SK-N-SH (cell line): Measurements from ENCODE around the gene CDKN2D. TPM values are rescaled to one million over a fixed set of nuclear protein-coding genes. Genes with fewer than 3 reads are reported as not detected.

Experiments
- CTCF ChIA-PET: fragments of 300-600, 350-600 bp; formaldehyde crosslinking; extraction: SDS; loops from one replicate; lab custom pipeline; 2021; lab: Yijun Ruan, JAX
- POLR2A ChIA-PET: fragments of 350-600 bp; sonication (Branson Sonifier 250); formaldehyde crosslinking; extraction: SDS; loops from one replicate; lab custom pipeline; 2020; ENCODE audit warnings: antibody characterized with exemption, inconsistent platforms; lab: Yijun Ruan, JAX
- DNase-seq: peaks from one replicate; pipeline ENCODE4 v3.0.0; 2012
- H2AFZ ChIP-seq: fragments of 200-600 bp; sonication (generic); 2 replicates; pipeline ENCODE4 v1.8.1; 2016; ENCODE audit warnings: antibody characterized with exemption, mild to moderate bottlenecking, low read depth
- H3F3A ChIP-seq: fragments of 200-600 bp; sonication (generic); replicated peaks from 2 replicates; pipeline ENCODE3; 2016; ENCODE audit warnings: antibody characterized with exemption, mild to moderate bottlenecking; ENCODE audit not compliant: insufficient read depth
- H3K27ac ChIP-seq, 2 experiments: fragments of 200-500 bp in 1 of 2; fragments of 200-600 bp in 1 of 2; sonication (Bioruptor generic) in 1 of 2; sonication (generic), shearing (Covaris generic) in 1 of 2; 2 replicates each; pipeline versions ENCODE4 v1.5.1 to v1.6.1; 2014 to 2016; ENCODE audit warnings: low read depth in 2 of 2, inconsistent platforms in 1 of 2, low read length in 1 of 2, mild to moderate bottlenecking in 1 of 2, mixed read lengths in 1 of 2
- H3K27me3 ChIP-seq: fragments of 200-600 bp; sonication (generic), shearing (Covaris generic); 2 replicates; pipeline ENCODE4 v1.6.1; 2016; ENCODE audit warnings: mixed run types; ENCODE audit not compliant: insufficient read depth
- H3K36me3 ChIP-seq, 2 experiments: fragments of 200-500 bp in 1 of 2; fragments of 200-600 bp in 1 of 2; sonication (Bioruptor generic) in 1 of 2; sonication (generic) in 1 of 2; replicated peaks in 1 of 2; 2 replicates each; pipeline versions ENCODE3 to v1.5.1; 2014 to 2016; ENCODE audit warnings: low read length in 1 of 2, mild to moderate bottlenecking in 1 of 2; ENCODE audit not compliant: insufficient read depth in 2 of 2, control insufficient read depth in 1 of 2
- H3K4me1 ChIP-seq, 2 experiments: fragments of 200-500 bp in 1 of 2; fragments of 200-600 bp in 1 of 2; sonication (Bioruptor generic) in 1 of 2; sonication (generic), shearing (Covaris generic) in 1 of 2; 2 replicates each; pipeline versions ENCODE4 v1.5.1 to v1.6.1; 2014 to 2016; ENCODE audit warnings: low read depth in 1 of 2, low read length in 1 of 2, mixed run types in 1 of 2; ENCODE audit not compliant: insufficient read depth in 2 of 2, control insufficient read depth in 1 of 2
- H3K4me2 ChIP-seq: fragments of 200-600 bp; sonication (generic), shearing (Covaris generic); 2 replicates; pipeline ENCODE4 v1.6.1; 2017; ENCODE audit warnings: mixed run types
- H3K4me3 ChIP-seq, 2 experiments: fragments of 200-500 bp in 1 of 2; fragments of 200-600 bp in 1 of 2; sonication (Bioruptor generic) in 1 of 2; sonication (generic), shearing (Covaris generic) in 1 of 2; 2 replicates each; pipeline versions ENCODE4 v1.5.1 to v1.8.1; 2014 to 2016; ENCODE audit warnings: low read depth in 2 of 2, inconsistent platforms in 1 of 2, low read length in 1 of 2, mild to moderate bottlenecking in 1 of 2, mixed read lengths in 1 of 2, moderate library complexity in 1 of 2
- H3K79me2 ChIP-seq: fragments of 200-600 bp; sonication (generic); 2 replicates; pipeline ENCODE4 v1.8.1; 2017; ENCODE audit warnings: mild to moderate bottlenecking; ENCODE audit not compliant: insufficient read depth
- H3K9ac ChIP-seq: fragments of 200-600 bp; sonication (generic); 2 replicates; pipeline ENCODE4 v1.6.1; 2017; ENCODE audit warnings: mixed run types
- H3K9me2 ChIP-seq: fragments of 200-600 bp; sonication (generic); 2 replicates; pipeline ENCODE4 v1.6.1; 2017; ENCODE audit warnings: mixed run types
- H3K9me3 ChIP-seq: fragments of 200-600 bp; sonication (generic); 2 replicates; pipeline ENCODE4 v1.6.1; 2017; ENCODE audit warnings: mixed run types, mild to moderate bottlenecking, moderate library complexity
- H4K20me1 ChIP-seq: fragments of 200-600 bp; sonication (generic); 2 replicates; pipeline ENCODE4 v1.6.1; 2017; ENCODE audit warnings: mild to moderate bottlenecking, mixed run types; ENCODE audit not compliant: insufficient read depth
- NFIC ChIP-seq: IDR thresholded peaks from 2 replicates; pipeline ENCODE4 v1.4.0; 2012; ENCODE audit warnings: borderline replicate concordance
- RXRA ChIP-seq: IDR thresholded peaks from 2 replicates; pipeline ENCODE4 v1.4.0; 2012; ENCODE audit warnings: low read depth, mild to moderate bottlenecking, borderline replicate concordance
- TEAD4 ChIP-seq: IDR thresholded peaks from 2 replicates; pipeline ENCODE4 v1.4.0; 2012; ENCODE audit warnings: mild to moderate bottlenecking, borderline replicate concordance; ENCODE audit not compliant: insufficient read depth
- YY1 ChIP-seq: IDR thresholded peaks from 2 replicates; pipeline ENCODE4 v1.4.0; 2012; ENCODE audit warnings: low read depth, mild to moderate bottlenecking
- WGBS: methylation state at CpG from one replicate; pipeline ENCODE4 v1.1.6; 2017; ENCODE audit warnings: low lambda C conversion rate; 5-methylcytosine and 5-hydroxymethylcytosine counted together
- polyA plus RNA-seq, 3 experiments: library from polyadenylated mRNA; depleted of rRNA; stranded (reverse); fragments of >200 nt; gene quantifications; 2 replicates each; pipeline ENCODE4 v1.2.3, GENCODE V29; 2012
- TF ChIP-seq, protein P1 (sequence below): fragments of 200-600 bp; sonication (generic); IDR thresholded peaks from 2 replicates; pipeline ENCODE4 v1.6.1; 2017; ENCODE audit warnings: antibody characterized with exemption, mild to moderate bottlenecking, moderate library complexity
- TF ChIP-seq, protein P2 (sequence below): IDR thresholded peaks from 2 replicates; pipeline ENCODE4 v1.4.0; 2012; ENCODE audit warnings: low read depth

The CDKN2D gene
- polyA plus RNA-seq, 1 of the 3 experiments (the other 2 are of a cell fraction), result 13.1 TPM

DNA sequence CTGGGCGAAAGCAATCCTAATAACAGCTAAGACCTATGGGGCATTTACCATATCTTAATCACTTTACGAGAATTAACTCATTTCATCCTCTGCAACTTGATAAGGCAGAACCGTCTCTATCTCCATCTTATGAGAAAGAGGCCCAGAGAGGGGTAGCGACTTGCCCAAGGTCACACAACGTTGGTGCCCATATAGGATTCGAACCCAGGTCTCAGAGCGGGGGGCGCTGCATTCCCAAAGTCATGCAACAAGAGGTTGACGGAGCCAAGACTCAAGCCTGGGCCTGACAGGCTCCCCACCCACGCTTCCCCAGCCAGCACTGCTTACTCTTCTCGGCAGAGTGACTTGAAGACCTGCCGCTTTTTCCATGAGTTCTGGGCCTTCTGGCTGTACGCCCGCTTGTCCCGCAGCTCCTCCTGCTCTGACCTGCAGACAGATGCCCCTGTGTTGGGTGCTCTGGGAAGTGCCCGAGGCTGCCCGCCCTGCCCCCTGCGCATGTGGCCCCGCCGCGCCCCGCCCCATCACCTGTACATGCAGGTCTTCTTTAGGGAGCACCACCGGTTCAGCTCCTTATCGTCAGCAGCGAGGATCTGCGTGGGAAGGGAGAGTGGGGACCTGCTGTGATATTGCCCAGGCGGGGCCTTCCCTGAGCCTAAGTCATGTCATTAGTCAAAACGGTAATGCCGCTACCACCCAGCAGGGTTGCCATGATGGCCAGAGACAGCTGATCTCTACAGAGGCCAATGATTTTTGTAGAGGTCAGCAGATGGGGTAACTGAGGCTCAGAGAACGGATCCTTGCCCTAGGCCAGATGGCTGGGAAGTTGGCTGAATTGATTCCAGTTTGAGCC lies 13.8 kb downstream of the CDKN2D start:
- H3K36me3 ChIP-seq, result peaks cover 30 to 45% of the 10 kb centered on the region in 2 experiments
- H3F3A ChIP-seq, result peaks cover 8% of the 10 kb centered on the region
- TF ChIP-seq, protein P1, sequence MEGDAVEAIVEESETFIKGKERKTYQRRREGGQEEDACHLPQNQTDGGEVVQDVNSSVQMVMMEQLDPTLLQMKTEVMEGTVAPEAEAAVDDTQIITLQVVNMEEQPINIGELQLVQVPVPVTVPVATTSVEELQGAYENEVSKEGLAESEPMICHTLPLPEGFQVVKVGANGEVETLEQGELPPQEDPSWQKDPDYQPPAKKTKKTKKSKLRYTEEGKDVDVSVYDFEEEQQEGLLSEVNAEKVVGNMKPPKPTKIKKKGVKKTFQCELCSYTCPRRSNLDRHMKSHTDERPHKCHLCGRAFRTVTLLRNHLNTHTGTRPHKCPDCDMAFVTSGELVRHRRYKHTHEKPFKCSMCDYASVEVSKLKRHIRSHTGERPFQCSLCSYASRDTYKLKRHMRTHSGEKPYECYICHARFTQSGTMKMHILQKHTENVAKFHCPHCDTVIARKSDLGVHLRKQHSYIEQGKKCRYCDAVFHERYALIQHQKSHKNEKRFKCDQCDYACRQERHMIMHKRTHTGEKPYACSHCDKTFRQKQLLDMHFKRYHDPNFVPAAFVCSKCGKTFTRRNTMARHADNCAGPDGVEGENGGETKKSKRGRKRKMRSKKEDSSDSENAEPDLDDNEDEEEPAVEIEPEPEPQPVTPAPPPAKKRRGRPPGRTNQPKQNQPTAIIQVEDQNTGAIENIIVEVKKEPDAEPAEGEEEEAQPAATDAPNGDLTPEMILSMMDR, result 0 out of 2 replicates have a peak, but pooled peaks have one; percentile 13
- TF ChIP-seq YY1, result no peak
- 0 out of 2 replicates have a peak, but pooled peaks cover 3% of the 10 kb centered on the region for H4K20me1 ChIP-seq
- DNase-seq, result no peak
- no peaks in the 10 kb centered on the region for H3K9me2 ChIP-seq
- H3K4me2 ChIP-seq, result no peak overlapping the region
- H3K4me1 ChIP-seq, result no peaks in the 10 kb centered on the region
- ChIA-PET POLR2A (no interaction called here), CTCF (interaction anchor here (1.0 to 2.0 kb wide), 4 partner anchors 9 to 27 kb away, joined by 3 to 6 read pairs (median 4); no protein-coding TSS in a partner anchor)
- no peaks in the 10 kb centered on the region for H3K27me3 ChIP-seq
- H3K9me3 ChIP-seq, result no peaks in the 10 kb centered on the region
- no peak overlapping the region for H2AFZ ChIP-seq
- no peaks in the 10 kb centered on the region for H3K79me2 ChIP-seq
- H3K4me3 ChIP-seq, result no peak overlapping the region
- WGBS, result 89% methylated on average over 23 of the region's 30 CpGs
- H3K27ac ChIP-seq, result no peak overlapping the region
- H3K9ac ChIP-seq, result no peak overlapping the region

DNA sequence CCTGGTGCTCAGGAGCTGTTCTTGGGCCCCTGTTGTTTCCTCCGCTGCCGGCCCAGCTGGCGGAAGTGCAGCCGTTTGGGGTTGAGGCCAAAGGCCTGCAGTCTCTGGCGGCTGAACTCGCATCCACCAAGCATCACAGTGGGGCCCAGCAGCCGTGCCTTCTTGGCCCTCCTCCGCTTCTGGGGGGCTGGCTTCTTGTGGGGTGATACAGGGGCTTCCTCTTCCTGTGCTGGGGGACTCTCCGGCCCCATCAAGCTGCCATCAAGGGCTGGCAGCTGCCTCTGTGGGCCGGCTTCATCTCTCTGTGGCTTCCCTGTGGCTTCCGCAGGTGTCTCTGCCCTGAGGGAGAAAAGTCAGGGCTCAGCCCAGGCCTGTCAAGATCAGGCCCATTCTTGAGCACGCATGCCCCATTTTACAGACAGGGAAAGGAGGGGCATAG lies 14.8 kb downstream of the CDKN2D start:
- H3K9ac ChIP-seq, result no peak overlapping the region
- peaks cover 25 to 36% of the 10 kb centered on the region in 2 experiments for H3K36me3 ChIP-seq
- H3F3A ChIP-seq, result peaks cover 13% of the 10 kb centered on the region
- no peak overlapping the region for H3K4me3 ChIP-seq
- no peak for DNase-seq
- H3K79me2 ChIP-seq, result no peaks in the 10 kb centered on the region
- H3K27ac ChIP-seq, result no peak overlapping the region
- no peaks in the 10 kb centered on the region for H3K9me3 ChIP-seq
- no peak overlapping the region for H3K4me2 ChIP-seq
- WGBS, result 100% methylated on average over 4 of the region's 12 CpGs
- H2AFZ ChIP-seq, result no peak overlapping the region
- 0 out of 2 replicates have a peak, but pooled peaks cover 3% of the 10 kb centered on the region for H4K20me1 ChIP-seq
- ChIA-PET CTCF (interaction anchor here (0.8 to 3.9 kb wide), 5 partner anchors 10 to 146 kb away, joined by 3 to 19 read pairs (median 5); partner anchors contain the start of gene ATG4D), POLR2A (no interaction called here)
- TF ChIP-seq NFIC (no peak), RXRA (no peak), TEAD4 (no peak)
- TF ChIP-seq, protein P2, sequence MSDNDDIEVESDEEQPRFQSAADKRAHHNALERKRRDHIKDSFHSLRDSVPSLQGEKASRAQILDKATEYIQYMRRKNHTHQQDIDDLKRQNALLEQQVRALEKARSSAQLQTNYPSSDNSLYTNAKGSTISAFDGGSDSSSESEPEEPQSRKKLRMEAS, result no peak
- no peaks in the 10 kb centered on the region for H3K9me2 ChIP-seq
- no peaks in the 10 kb centered on the region for H3K4me1 ChIP-seq
- H3K27me3 ChIP-seq, result no peaks in the 10 kb centered on the region
